Activated CD8-positive, alpha-beta memory T cell treated with anti-CD3 and anti-CD28 coated beads, Interleukin-2, amount 10 ng/mL, durations not matched to agents 7 days and 5 days (primary cell): ENCODE measurements around the gene SCIMP. TPM values are rescaled to one million over a fixed set of nuclear protein-coding genes. Genes with fewer than 3 reads are reported as not detected.
"Not testable (repeated sequence)": the region's sequence is repeated elsewhere in the genome, so short reads cannot be mapped to it uniquely, and the experiment has no call there.

Source experiments
- ATAC-seq: fragments of 150-1000 bp; cut with Tn5 transposase; one replicate; pipeline ENCODE4 v1.10.0; 2021; ENCODE audit warnings: moderate library complexity
- CTCF ChIA-PET: fragments of 350-600 bp; sonication (Branson Sonifier 250); formaldehyde crosslinking; loops from one replicate; lab custom pipeline; 2021; ENCODE audit warnings: antibody characterized with exemption; lab: Charles Lee
- DNase-seq: peaks from one replicate; pipeline ENCODE4 v3.0.0-alpha.2; 2020
- H3K27ac Mint-ChIP-seq: one replicate; pipeline ENCODE4 v1.8.0; 2021; ENCODE audit warnings: mild to moderate bottlenecking, mixed read lengths
- H3K27me3 Mint-ChIP-seq: one replicate; pipeline ENCODE4 v1.8.0; 2021; ENCODE audit warnings: mixed read lengths
- H3K36me3 Mint-ChIP-seq: one replicate; pipeline ENCODE4 v1.8.0; 2021; ENCODE audit warnings: mild to moderate bottlenecking, mixed read lengths
- H3K4me1 Mint-ChIP-seq: one replicate; pipeline ENCODE4 v1.8.0; 2021; ENCODE audit warnings: mixed read lengths
- H3K4me3 Mint-ChIP-seq: one replicate; pipeline ENCODE4 v1.8.0; 2021; ENCODE audit warnings: mild to moderate bottlenecking, moderate library complexity, mixed read lengths
- H3K9me3 Mint-ChIP-seq: one replicate; pipeline ENCODE4 v1.8.0; 2022; ENCODE audit warnings: low read depth, mixed read lengths
- total RNA-seq, 2 experiments: library from RNA; stranded (reverse); gene quantifications; one replicate each; pipeline ENCODE4 v1.2.3, GENCODE V29; 2021

Gene SCIMP
- total RNA-seq, 2 experiments from 2014 or later = not detected

- CTCF ChIA-PET = interaction anchor here (1.0 kb wide), 1 partner anchor 184 kb away, joined by 3 read pairs; the partner anchor contains the start of gene C1QBP
- no peak for DNase-seq
- Mint-ChIP-seq H3K27ac (peak overlapping the region; percentile 30), H3K4me1 (peaks cover 10% of the 10 kb centered on the region), H3K4me3 (no peak overlapping the region), H3K36me3 (no peaks in the 10 kb centered on the region), H3K27me3 (no peaks in the 10 kb centered on the region), H3K9me3 (no peaks in the 10 kb centered on the region)
- no peak for ATAC-seq
These were observed 20.4 kb upstream of the SCIMP start for GRCh38 chr17:5254903-5255521.

DNA sequence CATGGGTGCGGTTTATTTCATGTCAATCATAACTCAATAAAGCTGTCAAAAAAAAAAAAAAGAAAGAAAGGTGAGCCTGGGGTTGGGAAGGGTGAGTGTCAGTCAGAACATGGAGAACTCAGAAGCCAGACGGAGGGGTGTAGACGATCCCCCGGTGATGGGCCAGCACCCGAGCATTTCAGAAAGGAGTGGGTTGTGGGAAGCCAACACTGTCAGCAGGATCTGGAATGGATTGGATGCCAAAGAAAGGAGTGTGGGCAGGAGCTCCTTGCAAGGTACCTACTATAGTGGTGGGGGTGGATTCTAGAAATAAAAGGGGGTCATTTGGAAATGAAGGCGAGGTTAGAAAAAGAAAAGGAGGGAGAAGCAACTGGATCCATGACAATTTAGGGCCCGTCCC is 19.8 kb upstream of the SCIMP start:
- Mint-ChIP-seq H3K4me1 (peaks cover 14% of the 10 kb centered on the region), H3K36me3 (no peaks in the 10 kb centered on the region), H3K27ac (no peak overlapping the region), H3K9me3 (no peaks in the 10 kb centered on the region), H3K4me3 (no peak overlapping the region), H3K27me3 (no peaks in the 10 kb centered on the region)
- ATAC-seq (no peak), DNase-seq (no peak)
- CTCF ChIA-PET = interaction anchor here (1.0 kb wide), 1 partner anchor 185 kb away, joined by 3 read pairs; the partner anchor contains the start of gene C1QBP

DNA sequence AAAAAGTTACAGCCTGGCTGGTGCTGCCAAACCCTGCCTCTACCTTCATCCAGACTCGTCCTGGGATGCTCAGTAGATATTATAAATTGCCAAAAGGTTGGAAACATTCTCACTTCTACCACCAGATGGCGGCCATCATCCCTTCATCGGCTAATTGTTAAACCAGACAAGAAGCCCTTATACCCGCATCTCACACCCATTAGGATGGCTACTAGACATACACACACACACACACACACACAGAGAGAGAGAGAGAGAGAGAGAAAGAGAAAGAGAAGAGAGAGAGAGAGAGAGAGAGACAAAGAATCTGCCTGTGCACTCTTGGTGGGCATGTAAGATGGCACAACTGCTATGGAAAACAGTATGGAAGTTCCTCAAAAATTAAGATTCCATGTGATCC is 15.0 kb upstream of the SCIMP start:
- H3K4me1 Mint-ChIP-seq = peaks cover 6% of the 10 kb centered on the region
- H3K9me3 Mint-ChIP-seq = no peaks in the 10 kb centered on the region
- no peak overlapping the region for H3K27ac Mint-ChIP-seq
- no peak overlapping the region for H3K4me3 Mint-ChIP-seq
- peak; percentile 87 for ATAC-seq
- no peaks in the 10 kb centered on the region for H3K36me3 Mint-ChIP-seq
- no peaks in the 10 kb centered on the region for H3K27me3 Mint-ChIP-seq
- CTCF ChIA-PET = interaction anchor here (0.6 to 2.5 kb wide), 10 partner anchors 12 to 190 kb away, joined by 3 to 11 read pairs (median 4); partner anchors contain the start of gene C1QBP
- peak; percentile 78 for DNase-seq

DNA sequence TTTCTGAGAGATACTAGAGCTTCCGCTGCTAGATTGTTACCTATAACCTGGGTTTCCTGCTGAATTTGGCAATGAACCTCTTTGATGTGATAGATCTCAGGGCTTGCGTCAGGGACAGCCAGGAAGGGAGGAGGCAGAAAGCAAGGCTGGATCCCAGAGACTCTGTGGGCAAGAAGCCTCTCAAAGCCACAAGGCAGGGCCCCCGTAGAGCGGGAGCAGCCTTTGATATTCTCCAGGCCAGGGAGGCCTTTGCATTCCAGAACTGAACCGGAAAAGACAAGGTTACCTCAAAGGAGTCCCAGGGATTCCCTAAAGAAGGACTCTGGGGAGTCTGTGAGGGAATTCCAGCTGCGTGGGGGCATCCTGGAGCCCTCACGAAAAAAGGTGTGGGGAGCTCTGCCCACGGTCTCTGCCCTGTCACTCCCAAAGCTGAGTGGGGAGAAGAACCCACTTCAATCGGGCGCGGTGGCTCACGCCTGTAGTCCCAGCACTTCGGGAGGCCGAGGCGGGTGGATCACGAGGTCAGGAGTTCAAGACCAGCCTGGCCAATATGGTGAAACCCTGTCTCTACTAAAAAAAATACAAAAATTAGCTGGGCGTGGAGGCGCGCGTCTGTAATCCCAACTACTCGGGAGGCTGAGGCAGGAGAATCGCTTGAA is 14.3 kb upstream of the SCIMP start:
- CTCF ChIA-PET = interaction anchor here (0.7 to 2.5 kb wide), 6 partner anchors 11 to 190 kb away, joined by 3 to 11 read pairs (median 3); partner anchors contain the start of genes C1QBP and RABEP1
- no peaks in the 10 kb centered on the region for H3K27me3 Mint-ChIP-seq
- no peaks in the 10 kb centered on the region for H3K36me3 Mint-ChIP-seq
- no peak overlapping the region for H3K27ac Mint-ChIP-seq
- no peaks in the 10 kb centered on the region for H3K9me3 Mint-ChIP-seq
- no peak for ATAC-seq
- no peak overlapping the region for H3K4me3 Mint-ChIP-seq
- DNase-seq = no peak
- peaks cover 4% of the 10 kb centered on the region for H3K4me1 Mint-ChIP-seq

- no peak for ATAC-seq
These were observed 13.0 kb upstream of the SCIMP start for GRCh38 chr17:5247621-5248020.

GRCh38 chr17:5241861-5242671 is 7.4 kb upstream of the SCIMP start:
- Mint-ChIP-seq H3K27ac (peak overlapping the region; percentile 55), H3K4me3 (no peak overlapping the region), H3K27me3 (no peaks in the 10 kb centered on the region), H3K4me1 (peaks cover 20% of the 10 kb centered on the region), H3K36me3 (no peaks in the 10 kb centered on the region), H3K9me3 (no peaks in the 10 kb centered on the region)
- DNase-seq (no peak), ATAC-seq (peak; percentile 34)
- CTCF ChIA-PET = no interaction called here

More at GRCh38 chr17:5247621-5248020, 13.0 kb upstream of the SCIMP start:
- no peak for DNase-seq
- peaks cover 12% of the 10 kb centered on the region for H3K4me1 Mint-ChIP-seq
- CTCF ChIA-PET = interaction anchor here (0.7 to 2.5 kb wide), 5 partner anchors 10 to 1330 kb away, joined by 3 to 11 read pairs (median 4); partner anchors contain the start of genes C1QBP and RABEP1
- H3K36me3 Mint-ChIP-seq = no peaks in the 10 kb centered on the region
- H3K27me3 Mint-ChIP-seq = no peaks in the 10 kb centered on the region
- H3K9me3 Mint-ChIP-seq = no peaks in the 10 kb centered on the region
- no peak overlapping the region for H3K27ac Mint-ChIP-seq
- H3K4me3 Mint-ChIP-seq = no peak overlapping the region

- not testable (repeated sequence) for DNase-seq, H3K27ac Mint-ChIP-seq, H3K36me3 Mint-ChIP-seq, H3K27me3 Mint-ChIP-seq, H3K4me3 Mint-ChIP-seq, ATAC-seq, H3K9me3 Mint-ChIP-seq
- CTCF ChIA-PET = interaction anchor here (0.6 to 0.9 kb wide), 2 partner anchors 43 to 245 kb away, joined by 3 read pairs; no protein-coding TSS in a partner anchor
- peaks cover 23% of the 10 kb centered on the region for H3K4me1 Mint-ChIP-seq
These were observed 5.1 kb upstream of the SCIMP start for GRCh38 chr17:5239769-5240168.

GRCh38 chr17:5238333-5238732 is 3.7 kb upstream of the SCIMP start:
- no peak overlapping the region for H3K27ac Mint-ChIP-seq
- peaks cover 27% of the 10 kb centered on the region for H3K4me1 Mint-ChIP-seq

GRCh38 chr17:5237541-5238016 is 2.9 kb upstream of the SCIMP start:
- Mint-ChIP-seq H3K27ac (peak overlapping the region; percentile 28), H3K27me3 (no peaks in the 10 kb centered on the region)
- CTCF ChIA-PET = interaction anchor here (0.8 to 3.1 kb wide), 11 partner anchors 9 to 46 kb away, joined by 3 to 19 read pairs (median 4); partner anchors contain the start of gene ZNF594

More at GRCh38 chr17:5238333-5238732, 3.7 kb upstream of the SCIMP start:
- CTCF ChIA-PET = interaction anchor here (0.6 to 3.1 kb wide), 9 partner anchors 12 to 187 kb away, joined by 3 to 19 read pairs (median 4); partner anchors contain the start of gene ZNF594
- Mint-ChIP-seq H3K27me3 (no peaks in the 10 kb centered on the region), H3K36me3 (no peaks in the 10 kb centered on the region), H3K9me3 (no peaks in the 10 kb centered on the region), H3K4me3 (no peak overlapping the region)
- DNase-seq = no peak
- ATAC-seq = no peak

GRCh38 chr17:5236938-5237540 is 2.4 kb upstream of the SCIMP start:
- Mint-ChIP-seq H3K36me3 (no peaks in the 10 kb centered on the region), H3K27me3 (no peaks in the 10 kb centered on the region), H3K27ac (peak overlapping the region; percentile 16), H3K4me3 (no peak overlapping the region), H3K9me3 (no peaks in the 10 kb centered on the region), H3K4me1 (peaks cover 16% of the 10 kb centered on the region)
- CTCF ChIA-PET = interaction anchor here (0.6 to 3.1 kb wide), 9 partner anchors 9 to 45 kb away, joined by 3 to 19 read pairs (median 4); no protein-coding TSS in a partner anchor
- ATAC-seq (peak; percentile 11), DNase-seq (no peak)

More at GRCh38 chr17:5237541-5238016, 2.9 kb upstream of the SCIMP start:
- H3K4me3 Mint-ChIP-seq = no peak overlapping the region
- peak; percentile 75 for DNase-seq
- H3K4me1 Mint-ChIP-seq = peaks cover 20% of the 10 kb centered on the region
- ATAC-seq = peak; percentile 88
- H3K36me3 Mint-ChIP-seq = no peaks in the 10 kb centered on the region
- H3K9me3 Mint-ChIP-seq = no peaks in the 10 kb centered on the region

GRCh38 chr17:5233492-5233891 is 1.2 kb downstream of the SCIMP start:
- CTCF ChIA-PET, H3K9me3 Mint-ChIP-seq, DNase-seq, H3K27me3 Mint-ChIP-seq, ATAC-seq, H3K27ac Mint-ChIP-seq, H3K4me3 Mint-ChIP-seq, H3K36me3 Mint-ChIP-seq: not testable (repeated sequence)
- peaks cover 18% of the 10 kb centered on the region for H3K4me1 Mint-ChIP-seq
